ENCODE results near the gene HIVEP3. TPM values are rescaled to one million over a fixed set of nuclear protein-coding genes. Genes with fewer than 3 reads are reported as not detected.

The HIVEP3 gene
- total and polyA plus RNA-seq, 7 donors, result 0.70 to 3.4 (median 2.1) TPM

DNA sequence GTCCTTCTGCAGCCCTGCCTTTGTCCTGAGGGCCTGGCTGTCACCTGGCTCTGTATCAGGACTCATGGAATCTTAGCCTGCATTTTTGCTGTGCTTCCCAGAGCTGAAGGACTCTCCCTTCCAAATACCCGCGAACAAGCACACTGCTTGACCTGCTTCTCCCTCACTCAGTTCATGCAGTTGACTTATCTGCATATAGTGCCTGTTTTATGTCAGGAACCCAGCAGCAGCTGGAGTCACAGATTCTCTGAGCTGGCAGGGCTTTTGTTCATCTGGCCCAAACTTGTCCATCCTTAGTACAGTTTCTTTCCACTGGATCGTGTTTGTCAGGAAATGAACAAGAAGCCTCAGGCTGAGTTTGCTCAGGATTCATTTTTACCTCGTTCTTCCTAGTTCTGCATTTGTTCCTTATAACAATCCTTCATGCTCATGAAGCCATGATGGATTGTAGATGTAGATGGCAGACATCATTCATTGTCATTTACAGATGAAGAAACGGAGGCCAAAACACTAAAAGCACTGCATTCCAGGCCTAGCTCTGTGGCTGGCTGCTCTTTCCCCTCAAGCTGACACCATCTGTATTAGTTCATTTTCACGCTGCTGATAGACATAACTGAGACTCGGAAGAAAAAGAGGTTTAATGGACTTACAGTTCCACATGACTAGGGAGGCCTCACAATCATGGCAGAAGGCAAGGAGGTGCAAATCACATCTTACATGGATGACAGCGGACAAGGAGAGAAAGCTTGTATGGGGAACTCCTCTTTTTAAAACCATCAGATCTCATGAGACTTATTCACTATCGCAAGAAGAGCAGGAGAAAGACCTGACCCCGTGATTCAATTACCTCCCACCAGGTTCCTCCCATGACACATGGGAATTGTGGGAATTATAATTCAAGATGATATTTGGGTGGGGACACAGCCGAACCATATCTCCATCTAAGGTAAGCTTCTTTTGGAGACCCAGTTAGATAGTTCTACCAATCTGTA is 150.9 kb downstream of the HIVEP3 start:
- TF ChIP-seq, protein P1, sequence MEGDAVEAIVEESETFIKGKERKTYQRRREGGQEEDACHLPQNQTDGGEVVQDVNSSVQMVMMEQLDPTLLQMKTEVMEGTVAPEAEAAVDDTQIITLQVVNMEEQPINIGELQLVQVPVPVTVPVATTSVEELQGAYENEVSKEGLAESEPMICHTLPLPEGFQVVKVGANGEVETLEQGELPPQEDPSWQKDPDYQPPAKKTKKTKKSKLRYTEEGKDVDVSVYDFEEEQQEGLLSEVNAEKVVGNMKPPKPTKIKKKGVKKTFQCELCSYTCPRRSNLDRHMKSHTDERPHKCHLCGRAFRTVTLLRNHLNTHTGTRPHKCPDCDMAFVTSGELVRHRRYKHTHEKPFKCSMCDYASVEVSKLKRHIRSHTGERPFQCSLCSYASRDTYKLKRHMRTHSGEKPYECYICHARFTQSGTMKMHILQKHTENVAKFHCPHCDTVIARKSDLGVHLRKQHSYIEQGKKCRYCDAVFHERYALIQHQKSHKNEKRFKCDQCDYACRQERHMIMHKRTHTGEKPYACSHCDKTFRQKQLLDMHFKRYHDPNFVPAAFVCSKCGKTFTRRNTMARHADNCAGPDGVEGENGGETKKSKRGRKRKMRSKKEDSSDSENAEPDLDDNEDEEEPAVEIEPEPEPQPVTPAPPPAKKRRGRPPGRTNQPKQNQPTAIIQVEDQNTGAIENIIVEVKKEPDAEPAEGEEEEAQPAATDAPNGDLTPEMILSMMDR (IDR thresholded peaks at IDR 0.05), result no peak
- ATAC-seq (no peak), DNase-seq (no peak)
- Histone ChIP-seq H3K36me3 (ENCODE audit: insufficient read depth in 1 of 2, low read depth in 1 of 2) (no peaks in the 10 kb centered on the region), H3K27ac (no peak overlapping the region), H3K9me3 (no peaks in the 10 kb centered on the region), H3K27me3 (ENCODE audit: insufficient read depth in 3 of 3, low read length in 2 of 3) (no peaks in the 10 kb centered on the region), H3K4me3 (no peak overlapping the region), H3K4me1 (peaks cover 17% of the 10 kb centered on the region)
- intact Hi-C loops (cut with DNase I), result no loop called here
- 61 to 76% (median 64%) methylated on average over 11 of the region's 11 CpGs for WGBS, 3 donors

DNA sequence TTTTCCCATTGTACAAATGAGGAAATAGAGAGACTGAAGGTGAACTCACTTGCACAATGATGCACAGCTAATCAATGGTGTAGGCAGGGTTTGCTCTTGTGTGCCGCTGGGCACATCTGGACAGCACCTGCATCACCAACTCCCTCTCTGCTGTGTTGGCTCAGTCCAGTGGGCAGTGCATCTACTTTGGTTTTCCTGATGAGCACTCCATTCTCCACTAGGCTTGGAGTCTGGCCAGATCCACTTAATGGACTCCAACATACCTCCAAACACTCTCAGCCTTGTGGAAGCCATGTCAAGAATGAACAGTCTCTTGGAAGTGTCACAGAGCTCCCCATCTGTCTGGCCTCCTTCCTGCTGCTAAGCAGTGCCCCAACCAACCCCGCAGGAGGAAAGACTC is 152.2 kb downstream of the HIVEP3 start:
- Histone ChIP-seq H3K4me1 (peaks cover 9% of the 10 kb centered on the region), H3K27me3 (ENCODE audit: insufficient read depth in 3 of 3, low read length in 2 of 3) (no peaks in the 10 kb centered on the region), H3K36me3 (ENCODE audit: insufficient read depth in 1 of 2, low read depth in 1 of 2) (no peaks in the 10 kb centered on the region), H3K9me3 (peaks cover 5% of the 10 kb centered on the region), H3K4me3 (no peak overlapping the region), H3K27ac (no peak overlapping the region)
- DNase-seq (no peak), ATAC-seq (no peak)
- TF ChIP-seq, protein P1 (IDR thresholded peaks at IDR 0.05), result no peak
- 91 to 98% (median 94%) methylated on average over 2 of the region's 2 CpGs for WGBS, 3 donors
- intact Hi-C loops (cut with DNase I), result no loop called here

DNA sequence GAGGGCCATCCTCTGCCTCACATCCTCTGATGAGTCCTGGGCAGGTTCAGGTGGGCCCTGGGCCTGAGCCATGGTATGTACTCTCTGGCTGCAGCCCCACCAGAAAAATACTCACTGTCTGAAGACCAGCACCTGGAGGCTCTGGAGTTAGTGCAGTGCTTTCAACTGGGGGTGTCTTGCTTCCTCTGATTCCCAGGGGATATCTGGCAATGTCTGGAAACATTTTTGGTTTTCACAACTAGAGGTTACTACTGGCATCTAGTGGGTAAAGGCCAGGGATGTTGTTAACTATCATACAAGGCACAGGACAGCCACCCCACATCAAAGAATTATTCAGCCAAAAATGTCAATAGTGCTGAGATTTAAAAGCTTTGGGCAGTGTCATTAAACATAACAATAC is 152.7 kb downstream of the HIVEP3 start:
- no peak overlapping the region for H3K27ac ChIP-seq
- H3K9me3 ChIP-seq, result peaks cover 5% of the 10 kb centered on the region
- H3K4me1 ChIP-seq, result peaks cover 4% of the 10 kb centered on the region
- intact Hi-C loops (cut with DNase I), result no loop called here
- H3K4me3 ChIP-seq, result no peak overlapping the region
- no peaks in the 10 kb centered on the region for H3K36me3 ChIP-seq (ENCODE audit: insufficient read depth in 1 of 2, low read depth in 1 of 2)
- TF ChIP-seq, protein P1 (IDR thresholded peaks at IDR 0.05), result no peak
- DNase-seq (no peak), ATAC-seq (no peak)
- no peaks in the 10 kb centered on the region for H3K27me3 ChIP-seq (ENCODE audit: insufficient read depth in 3 of 3, low read length in 2 of 3)

DNA sequence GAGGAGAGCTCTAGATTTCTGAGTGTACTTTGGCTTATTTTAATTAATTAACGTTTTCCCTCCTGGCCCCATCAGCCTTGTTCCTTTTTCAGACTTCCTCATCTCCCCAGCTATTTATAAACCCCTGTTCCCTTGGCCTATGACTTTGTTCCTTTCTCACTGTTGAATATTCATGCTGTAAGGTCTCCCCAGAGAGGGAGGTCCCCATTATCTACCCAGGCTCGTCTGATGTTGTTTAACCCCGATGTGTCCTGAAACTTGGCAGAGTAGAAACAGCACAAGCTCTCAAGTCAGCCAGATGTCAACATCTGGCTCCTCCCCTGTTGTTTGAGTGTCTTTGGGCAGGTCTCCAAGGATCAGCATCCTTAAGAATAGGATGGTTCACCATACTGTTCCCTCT is 153.6 kb downstream of the HIVEP3 start:
- ATAC-seq (no peak), DNase-seq (no peak)
- peaks cover 5% of the 10 kb centered on the region for H3K9me3 ChIP-seq
- H3K4me3 ChIP-seq, result no peak overlapping the region
- TF ChIP-seq, protein P1 (IDR thresholded peaks at IDR 0.05), result no peak
- no peaks in the 10 kb centered on the region for H3K4me1 ChIP-seq
- intact Hi-C loops (cut with DNase I), result no loop called here
- H3K36me3 ChIP-seq (ENCODE audit: insufficient read depth in 1 of 2, low read depth in 1 of 2), result no peaks in the 10 kb centered on the region
- no peaks in the 10 kb centered on the region for H3K27me3 ChIP-seq (ENCODE audit: insufficient read depth in 3 of 3, low read length in 2 of 3)
- H3K27ac ChIP-seq, result no peak overlapping the region
- WGBS, 3 donors, result 35 to 44% (median 43%) methylated on average over 3 of the region's 3 CpGs
